ENCODE data around the gene CLPTM1L.
"Not testable (repeated sequence)": the region's sequence is repeated elsewhere in the genome, so short reads cannot be mapped to it uniquely, and the experiment has no call there.

CLPTM1L gene

GRCh38 chr5:1359713-1360112, 14.8 kb upstream of the CLPTM1L start:
- DNase-seq: no peak

GRCh38 chr5:1359031-1359645, 14.2 kb upstream of the CLPTM1L start:
- DNase-seq: no peak

- DNase-seq: no peak
Observed at GRCh38 chr5:1358726-1359025, 13.8 kb upstream of the CLPTM1L start.

GRCh38 chr5:1357946-1358725, 13.2 kb upstream of the CLPTM1L start:
- no peak for DNase-seq

- DNase-seq: no peak
Observed at GRCh38 chr5:1356873-1357787, 12.2 kb upstream of the CLPTM1L start.

- DNase-seq: no peak
Observed at GRCh38 chr5:1354576-1354975, 9.7 kb upstream of the CLPTM1L start.

GRCh38 chr5:1352231-1353219, 7.6 kb upstream of the CLPTM1L start:
- DNase-seq: no peak

- DNase-seq: no peak
Observed at GRCh38 chr5:1351156-1351555, 6.3 kb upstream of the CLPTM1L start.

GRCh38 chr5:1349246-1349645, 4.3 kb upstream of the CLPTM1L start:
- no peak for DNase-seq

- DNase-seq: no peak
Observed at GRCh38 chr5:1348986-1349245, 4.0 kb upstream of the CLPTM1L start.

GRCh38 chr5:1347571-1347970, 2.7 kb upstream of the CLPTM1L start:
- no peak for DNase-seq

- no peak for DNase-seq
Observed at GRCh38 chr5:1346627-1347440, 1.9 kb upstream of the CLPTM1L start.

- DNase-seq: no peak
Observed at GRCh38 chr5:1345876-1346626, 1.2 kb upstream of the CLPTM1L start.

GRCh38 chr5:1343931-1344901, 683 bp downstream of the CLPTM1L start:
- peak in 2 of 3 donors; percentile 31 to 57 for DNase-seq

- no peak for DNase-seq
Observed at GRCh38 chr5:1343315-1343751, 1.6 kb downstream of the CLPTM1L start.

- DNase-seq: not testable (repeated sequence)
Observed at GRCh38 chr5:1342711-1343110, 2.2 kb downstream of the CLPTM1L start.

GRCh38 chr5:1342268-1342667, 2.6 kb downstream of the CLPTM1L start:
- DNase-seq: no peak

- DNase-seq: no peak
Observed at GRCh38 chr5:1341863-1342262, 3.0 kb downstream of the CLPTM1L start.

GRCh38 chr5:1339818-1340210, 5.1 kb downstream of the CLPTM1L start:
- DNase-seq: not testable (repeated sequence)

All from suppressor macrophage treated with lipopolysaccharide for 1 hour (primary cell).